ENCODE data around the gene ZCRB1. TPM values are rescaled to one million over a fixed set of nuclear protein-coding genes. Genes with fewer than 3 reads are reported as not detected.

The ZCRB1 gene
- total and polyA plus RNA-seq, 12 donors = 26.1 to 79.2 (median 58.6) TPM

DNA sequence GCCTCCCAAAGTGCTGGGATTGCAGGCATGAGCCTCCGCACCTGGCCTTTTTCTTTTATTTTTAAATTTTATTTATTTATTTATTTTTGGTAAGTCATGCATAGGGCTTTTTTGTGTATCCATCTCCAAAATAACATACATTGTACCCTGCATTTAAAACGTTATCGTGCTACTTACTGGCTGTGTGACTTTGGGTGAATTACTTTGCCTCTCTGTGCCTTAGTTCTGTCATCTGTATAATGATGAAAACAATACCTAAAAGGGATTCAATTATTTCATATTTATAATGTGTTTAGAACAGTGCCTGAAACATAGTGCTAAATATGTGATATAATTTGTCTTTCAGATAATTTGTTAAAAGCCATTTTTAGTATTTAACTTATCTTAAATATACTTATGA, 19.6 kb downstream of the ZCRB1 start:
- 95 to 98% methylated on average over 3 of the region's 3 CpGs for WGBS, 2 donors
- DNase-seq = no peak

GRCh38 chr12:42299392-42300308, 26.2 kb downstream of the ZCRB1 start:
- DNase-seq (no peak), ATAC-seq (no peak)
- H3K27me3 ChIP-seq = no peaks in the 10 kb centered on the region
- WGBS, 2 donors = 80 to 84% methylated on average over 8 of the region's 8 CpGs
- peaks cover 0 to 12% (median 0%) of the 10 kb centered on the region in 11 donors for H3K9me3 ChIP-seq
- no peaks in the 10 kb centered on the region for H3K4me1 ChIP-seq
- H3K4me3 ChIP-seq = no peak overlapping the region
- no peaks in the 10 kb centered on the region for H3K36me3 ChIP-seq
- TF ChIP-seq, protein P1, sequence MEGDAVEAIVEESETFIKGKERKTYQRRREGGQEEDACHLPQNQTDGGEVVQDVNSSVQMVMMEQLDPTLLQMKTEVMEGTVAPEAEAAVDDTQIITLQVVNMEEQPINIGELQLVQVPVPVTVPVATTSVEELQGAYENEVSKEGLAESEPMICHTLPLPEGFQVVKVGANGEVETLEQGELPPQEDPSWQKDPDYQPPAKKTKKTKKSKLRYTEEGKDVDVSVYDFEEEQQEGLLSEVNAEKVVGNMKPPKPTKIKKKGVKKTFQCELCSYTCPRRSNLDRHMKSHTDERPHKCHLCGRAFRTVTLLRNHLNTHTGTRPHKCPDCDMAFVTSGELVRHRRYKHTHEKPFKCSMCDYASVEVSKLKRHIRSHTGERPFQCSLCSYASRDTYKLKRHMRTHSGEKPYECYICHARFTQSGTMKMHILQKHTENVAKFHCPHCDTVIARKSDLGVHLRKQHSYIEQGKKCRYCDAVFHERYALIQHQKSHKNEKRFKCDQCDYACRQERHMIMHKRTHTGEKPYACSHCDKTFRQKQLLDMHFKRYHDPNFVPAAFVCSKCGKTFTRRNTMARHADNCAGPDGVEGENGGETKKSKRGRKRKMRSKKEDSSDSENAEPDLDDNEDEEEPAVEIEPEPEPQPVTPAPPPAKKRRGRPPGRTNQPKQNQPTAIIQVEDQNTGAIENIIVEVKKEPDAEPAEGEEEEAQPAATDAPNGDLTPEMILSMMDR (IDR thresholded peaks at IDR 0.05) = no peak
- intact Hi-C loops (cut with DNase I) = no loop called here
- no peak overlapping the region for H3K27ac ChIP-seq

More for the DNA sequence above, 19.6 kb downstream of the ZCRB1 start:
- no peak overlapping the region for H3K4me3 ChIP-seq
- H3K27me3 ChIP-seq = no peaks in the 10 kb centered on the region
- intact Hi-C loops (cut with DNase I) = no loop called here
- no peak for ATAC-seq
- no peaks in the 10 kb centered on the region for H3K4me1 ChIP-seq
- H3K27ac ChIP-seq = no peak overlapping the region
- H3K9me3 ChIP-seq = peaks cover 0 to 6% (median 0%) of the 10 kb centered on the region in 11 donors
- TF ChIP-seq, protein P1 (IDR thresholded peaks at IDR 0.05) = no peak
- peaks cover 0 to 15% (median 0%) of the 10 kb centered on the region in 9 donors for H3K36me3 ChIP-seq

- ATAC-seq (no peak), DNase-seq (no peak)
- Histone ChIP-seq H3K9me3 (peaks cover 0 to 12% (median 0%) of the 10 kb centered on the region in 11 donors), H3K4me1 (no peaks in the 10 kb centered on the region), H3K4me3 (no peak overlapping the region), H3K27me3 (no peaks in the 10 kb centered on the region), H3K27ac (no peak overlapping the region), H3K36me3 (no peaks in the 10 kb centered on the region)
- TF ChIP-seq, protein P1 (IDR thresholded peaks at IDR 0.05) = no peak
- WGBS, 2 donors = 88% methylated on average over 4 of the region's 4 CpGs
- intact Hi-C loops (cut with DNase I) = no loop called here
These were observed 27.0 kb downstream of the ZCRB1 start for GRCh38 chr12:42298887-42299286.

GRCh38 chr12:42296503-42297109, 29.3 kb downstream of the ZCRB1 start:
- DNase-seq (no peak), ATAC-seq (no peak)
- intact Hi-C loops (cut with DNase I) = no loop called here
- Histone ChIP-seq H3K36me3 (no peaks in the 10 kb centered on the region), H3K9me3 (peaks cover 0 to 8% (median 0%) of the 10 kb centered on the region in 11 donors), H3K4me3 (no peak overlapping the region), H3K4me1 (no peaks in the 10 kb centered on the region), H3K27ac (no peak overlapping the region), H3K27me3 (no peaks in the 10 kb centered on the region)
- TF ChIP-seq, protein P1 (IDR thresholded peaks at IDR 0.05) = peak in 6 of 9 donors; percentile 6 to 44 (median 22)
- WGBS, 2 donors = 89 to 94% methylated on average over 5 of the region's 5 CpGs

All from heart right ventricle (tissue), 16 donors.